CD4-positive, alpha-beta T cell treated with Interleukin-4 for 1 hour (primary cell): Measurements from ENCODE around the gene ETNPPL.

ENCODE experiments used
- DNase-seq, 2 donors: peaks; one replicate each; pipeline ENCODE4 v3.0.0-alpha.2; 2020 to 2022

ETNPPL gene

GRCh38 chr4:108762559-108763225 is at the start of gene ETNPPL:
ETNPPL (minus strand) TSS chr4:108763053; CDS start chr4:108762898, 155 bp downstream.
- DNase-seq, result no peak

GRCh38 chr4:108811486-108811885 is 48.6 kb upstream of the ETNPPL start:
- DNase-seq, result no peak

GRCh38 chr4:108810087-108810486 is 47.2 kb upstream of the ETNPPL start:
- no peak for DNase-seq

- DNase-seq, result no peak
These were observed 41.9 kb upstream of the ETNPPL start for GRCh38 chr4:108804648-108805273.

GRCh38 chr4:108799306-108799705 is 36.5 kb upstream of the ETNPPL start:
- no peak for DNase-seq

GRCh38 chr4:108796173-108796572 is 33.3 kb upstream of the ETNPPL start:
- no peak for DNase-seq

GRCh38 chr4:108795733-108796132 is 32.9 kb upstream of the ETNPPL start:
- no peak for DNase-seq

GRCh38 chr4:108794136-108794535 is 31.3 kb upstream of the ETNPPL start:
- no peak for DNase-seq

GRCh38 chr4:108793415-108793814 is 30.6 kb upstream of the ETNPPL start:
- DNase-seq, result no peak

- DNase-seq, result no peak
These were observed 25.9 kb upstream of the ETNPPL start for GRCh38 chr4:108788731-108789130.

GRCh38 chr4:108787724-108788123 is 24.9 kb upstream of the ETNPPL start:
- no peak for DNase-seq

- DNase-seq, result no peak
These were observed 24.3 kb upstream of the ETNPPL start for GRCh38 chr4:108787106-108787505.

- DNase-seq, result no peak
These were observed 23.5 kb upstream of the ETNPPL start for GRCh38 chr4:108786351-108786750.

GRCh38 chr4:108783665-108784463 is 21.0 kb upstream of the ETNPPL start:
- DNase-seq, result no peak

- no peak for DNase-seq
These were observed 17.1 kb upstream of the ETNPPL start for GRCh38 chr4:108779958-108780357.

- no peak for DNase-seq
These were observed 14.5 kb upstream of the ETNPPL start for GRCh38 chr4:108777388-108777787.

GRCh38 chr4:108775921-108776320 is 13.1 kb upstream of the ETNPPL start:
- DNase-seq, result no peak

GRCh38 chr4:108774809-108775530 is 12.1 kb upstream of the ETNPPL start:
- no peak for DNase-seq

- DNase-seq, result no peak
These were observed 9.5 kb upstream of the ETNPPL start for GRCh38 chr4:108772402-108772801.

- no peak for DNase-seq
These were observed 3.2 kb upstream of the ETNPPL start for GRCh38 chr4:108766058-108766457.

- no peak for DNase-seq
These were observed 1.1 kb upstream of the ETNPPL start for GRCh38 chr4:108763986-108764385.

- no peak for DNase-seq
These were observed 357 bp upstream of the ETNPPL start for GRCh38 chr4:108763226-108763593.

- DNase-seq, result no peak
These were observed 4.4 kb downstream of the ETNPPL start for GRCh38 chr4:108758498-108758897.
